Body of pancreas (tissue), 4 donors: ENCODE data around the gene PRKAR1A. TPM values are rescaled to one million over a fixed set of nuclear protein-coding genes. Genes with fewer than 3 reads are reported as not detected.
"Not testable (repeated sequence)": the region's sequence is repeated elsewhere in the genome, so short reads cannot be mapped to it uniquely, and the experiment has no call there.

Experiments
- ATAC-seq: fragments of 150-250 bp; one replicate; pipeline ENCODE4 v1.9.1; 2016
- DNase-seq, 4 donors: peaks; one replicate each; pipeline ENCODE4 v3.0.0-alpha.2; 2019
- H3K27ac ChIP-seq, 4 donors: fragments of 200-600 bp; sonication (generic); 1 replicate in 3 of 4; 2 replicates in 1 of 4; pipeline versions ENCODE4 v1.5.1 to v1.6.1; 2016 to 2019; ENCODE audit warnings: mild to moderate bottlenecking in 1 of 4, mixed read lengths in 1 of 4, moderate library complexity in 1 of 4
- H3K27me3 ChIP-seq, 2 donors: fragments of 200-600 bp; sonication (generic); one replicate each; pipeline ENCODE4 v1.6.0; 2016; ENCODE audit warnings: mild to moderate bottlenecking in 1 of 2
- H3K36me3 ChIP-seq, 2 donors: fragments of 200-600 bp; sonication (generic); replicated peaks in 1 of 2; 2 replicates each; pipeline ENCODE4 v1.5.1; 2016; ENCODE audit warnings: low read depth in 2 of 2; ENCODE audit not compliant: insufficient read depth in 1 of 2
- H3K4me1 ChIP-seq: fragments of 200-600 bp; sonication (generic); one replicate; pipeline ENCODE4 v1.6.0; 2016
- H3K4me3 ChIP-seq, 2 donors: fragments of 200-600 bp; sonication (generic); 1 replicate in 1 of 2; 2 replicates in 1 of 2; pipeline ENCODE4 v1.5.1; 2016 to 2019
- H3K9me3 ChIP-seq, 3 donors: fragments of 200-600 bp; sonication (generic); 1 replicate in 2 of 3; 2 replicates in 1 of 3; pipeline ENCODE4 v1.5.1; 2016
- CTCF ChIP-seq, 7 experiments: fragments of 450-650 bp in 4 of 7; fragments of 200-600 bp in 3 of 7; sonication (generic) in 3 of 7; IDR thresholded peaks; one replicate each; pipeline ENCODE4 v1.5.1; 2016 to 2019; ENCODE audit warnings: antibody characterized with exemption in 7 of 7
- POLR2A ChIP-seq, 3 donors: fragments of 450-650 bp; IDR thresholded peaks; one replicate each; pipeline ENCODE4 v1.6.1; 2016; ENCODE audit warnings: antibody characterized with exemption in 3 of 3, mild to moderate bottlenecking in 2 of 3
- WGBS, 2 donors: methylation state at CpG; one replicate each; pipeline ENCODE4 v1.1.5; 2017; 5-methylcytosine and 5-hydroxymethylcytosine counted together
- intact Hi-C: fragments of 100-400 bp; cut with DNase I; formaldehyde crosslinking; loops from one replicate; pipeline ENCODE4 v1.15.1; 2023
- total RNA-seq, 2 donors: library from RNA; depleted of rRNA; stranded (reverse); fragments of >200 nt; gene quantifications; one replicate each; pipeline ENCODE4 v1.1.0, GENCODE V29; 2016

The PRKAR1A gene
- total RNA-seq, 2 donors from 2014 or later, result 71.2 to 80.7 TPM

GRCh38 chr17:68580236-68580770 is 68.1 kb downstream of the PRKAR1A start:
- Histone ChIP-seq H3K27ac (peak overlapping the region in 1 of 4 donors; percentile 49), H3K4me3 (no peak overlapping the region), H3K36me3 (no peaks in the 10 kb centered on the region), H3K27me3 (no peaks in the 10 kb centered on the region), H3K4me1 (no peaks in the 10 kb centered on the region), H3K9me3 (no peaks in the 10 kb centered on the region)
- no peak for TF ChIP-seq CTCF (IDR thresholded peaks at IDR 0.05)
- no peak for TF ChIP-seq POLR2A (IDR thresholded peaks at IDR 0.05)
- DNase-seq, result peak in 1 of 4 donors; percentile 65
- 38 to 60% methylated on average over 6 of the region's 6 CpGs for WGBS, 2 donors
- intact Hi-C loops, result no loop called here
- ATAC-seq, result peak; percentile 64

GRCh38 chr17:68581863-68582645 is 69.8 kb downstream of the PRKAR1A start:
- ATAC-seq (no peak), DNase-seq (no peak)
- H3K4me3 ChIP-seq, result no peak overlapping the region
- H3K27me3 ChIP-seq, result no peaks in the 10 kb centered on the region
- intact Hi-C loops, result no loop called here
- no peaks in the 10 kb centered on the region for H3K36me3 ChIP-seq
- no peaks in the 10 kb centered on the region for H3K9me3 ChIP-seq
- no peak for TF ChIP-seq CTCF (IDR thresholded peaks at IDR 0.05)
- no peak for TF ChIP-seq POLR2A (IDR thresholded peaks at IDR 0.05)
- WGBS, 2 donors, result 53 to 54% methylated on average over 9 of the region's 9 CpGs
- H3K27ac ChIP-seq, result no peak overlapping the region
- peaks cover 5% of the 10 kb centered on the region for H3K4me1 ChIP-seq

GRCh38 chr17:68582867-68583266 is 70.6 kb downstream of the PRKAR1A start:
- ATAC-seq, H3K9me3 ChIP-seq, H3K27ac ChIP-seq, H3K4me3 ChIP-seq, intact Hi-C loops, DNase-seq, H3K4me1 ChIP-seq, H3K36me3 ChIP-seq, H3K27me3 ChIP-seq: not testable (repeated sequence)
- 53 to 54% methylated on average over 6 of the region's 6 CpGs for WGBS, 2 donors

GRCh38 chr17:68584581-68585303 is 72.5 kb downstream of the PRKAR1A start:
- 35 to 38% methylated on average over 5 of the region's 5 CpGs for WGBS, 2 donors
- peak overlapping the region in 2 of 4 donors; percentile 18 to 19 for H3K27ac ChIP-seq
- peaks cover 5% of the 10 kb centered on the region for H3K4me1 ChIP-seq
- intact Hi-C loops, result no loop called here
- no peak for TF ChIP-seq CTCF (IDR thresholded peaks at IDR 0.05)
- no peaks in the 10 kb centered on the region for H3K9me3 ChIP-seq
- no peaks in the 10 kb centered on the region for H3K36me3 ChIP-seq
- ATAC-seq, result peak; percentile 38
- H3K27me3 ChIP-seq, result no peaks in the 10 kb centered on the region
- no peak for DNase-seq
- H3K4me3 ChIP-seq, result no peak overlapping the region

- Histone ChIP-seq H3K9me3 (no peaks in the 10 kb centered on the region), H3K4me1 (peaks cover 5% of the 10 kb centered on the region), H3K27ac (no peak overlapping the region), H3K27me3 (no peaks in the 10 kb centered on the region), H3K4me3 (no peak overlapping the region), H3K36me3 (no peaks in the 10 kb centered on the region)
- 69 to 76% methylated on average over 4 of the region's 4 CpGs for WGBS, 2 donors
- ATAC-seq (no peak), DNase-seq (no peak)
- TF ChIP-seq CTCF (IDR thresholded peaks at IDR 0.05), result no peak
- no peak for TF ChIP-seq POLR2A (IDR thresholded peaks at IDR 0.05)
- intact Hi-C loops, result no loop called here
Measured at GRCh38 chr17:68585643-68586042, 73.4 kb downstream of the PRKAR1A start.
